Measurements from ENCODE around the gene AFP. TPM values are rescaled to one million over a fixed set of nuclear protein-coding genes. Genes with fewer than 3 reads are reported as not detected.

Gene AFP
- total RNA-seq, 1 donor: 0.90 TPM

DNA sequence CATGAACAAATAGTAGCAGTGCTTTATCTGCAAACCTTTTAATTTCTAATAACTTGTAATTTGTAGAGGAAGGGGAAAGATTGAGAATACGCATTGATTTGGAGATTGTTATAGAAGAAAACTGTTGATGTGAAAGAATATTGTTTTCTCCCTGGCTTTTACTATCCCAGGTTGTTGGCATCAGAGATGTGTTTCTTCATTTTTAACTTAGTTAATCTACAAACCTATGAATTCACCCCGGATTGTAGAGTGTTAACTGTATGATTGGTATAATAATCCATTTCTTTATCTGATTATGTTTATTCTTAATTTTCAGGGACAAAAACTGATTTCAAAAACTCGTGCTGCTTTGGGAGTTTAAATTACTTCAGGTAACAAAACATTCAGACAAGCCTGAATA, 18.9 kb downstream of the AFP start:
- TF ChIP-seq CTCF (IDR thresholded peaks at IDR 0.05; ENCODE audit: insufficient read depth, low read length): no peak
- H3K4me3 ChIP-seq (ENCODE audit: low read depth, low read length): no peak overlapping the region
- no peak for DNase-seq (ENCODE audit: low read depth)

DNA sequence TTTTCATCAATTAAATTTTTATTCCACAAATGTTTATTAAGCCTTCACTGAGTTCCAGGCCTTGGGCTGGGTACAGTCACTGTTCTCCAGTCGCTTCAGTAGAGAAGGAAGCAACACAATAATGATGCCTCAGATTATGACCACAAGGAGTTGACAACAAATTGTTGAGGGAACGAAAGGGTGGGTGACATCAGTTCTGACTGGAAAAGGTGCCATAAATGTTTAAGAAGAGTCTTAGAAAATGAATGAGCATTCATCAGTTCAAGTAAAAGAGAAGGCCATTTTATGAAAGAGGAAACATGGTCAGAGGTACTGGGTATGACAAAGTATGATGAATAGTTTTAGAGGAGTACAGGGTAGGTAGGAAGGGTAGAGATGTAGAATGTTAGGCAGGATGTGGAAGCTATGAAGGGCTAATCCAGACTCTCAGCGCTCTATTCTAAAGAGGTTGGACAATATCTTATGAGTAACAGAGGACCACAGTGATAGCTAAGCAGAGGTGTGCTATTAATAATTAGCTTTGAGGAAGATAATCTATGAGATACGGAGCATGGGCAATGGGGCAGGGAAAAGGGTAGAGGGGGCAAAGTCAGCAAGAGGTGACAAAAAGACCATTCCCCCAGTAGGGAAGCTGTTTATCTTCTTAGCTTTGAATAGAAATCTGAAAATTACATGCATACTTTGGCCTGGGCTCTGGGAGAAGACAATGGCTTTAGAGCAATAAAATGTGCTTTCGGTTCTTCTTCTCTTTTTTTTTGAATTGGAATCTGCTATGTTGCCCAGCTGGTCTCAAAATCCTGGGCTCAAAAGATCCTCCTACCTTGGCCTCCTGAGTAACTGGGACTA, 20.4 kb downstream of the AFP start:
- DNase-seq (ENCODE audit: low read depth): no peak
- no peak for TF ChIP-seq CTCF (IDR thresholded peaks at IDR 0.05; ENCODE audit: insufficient read depth, low read length)
- no peak overlapping the region for H3K4me3 ChIP-seq (ENCODE audit: low read depth, low read length)

DNA sequence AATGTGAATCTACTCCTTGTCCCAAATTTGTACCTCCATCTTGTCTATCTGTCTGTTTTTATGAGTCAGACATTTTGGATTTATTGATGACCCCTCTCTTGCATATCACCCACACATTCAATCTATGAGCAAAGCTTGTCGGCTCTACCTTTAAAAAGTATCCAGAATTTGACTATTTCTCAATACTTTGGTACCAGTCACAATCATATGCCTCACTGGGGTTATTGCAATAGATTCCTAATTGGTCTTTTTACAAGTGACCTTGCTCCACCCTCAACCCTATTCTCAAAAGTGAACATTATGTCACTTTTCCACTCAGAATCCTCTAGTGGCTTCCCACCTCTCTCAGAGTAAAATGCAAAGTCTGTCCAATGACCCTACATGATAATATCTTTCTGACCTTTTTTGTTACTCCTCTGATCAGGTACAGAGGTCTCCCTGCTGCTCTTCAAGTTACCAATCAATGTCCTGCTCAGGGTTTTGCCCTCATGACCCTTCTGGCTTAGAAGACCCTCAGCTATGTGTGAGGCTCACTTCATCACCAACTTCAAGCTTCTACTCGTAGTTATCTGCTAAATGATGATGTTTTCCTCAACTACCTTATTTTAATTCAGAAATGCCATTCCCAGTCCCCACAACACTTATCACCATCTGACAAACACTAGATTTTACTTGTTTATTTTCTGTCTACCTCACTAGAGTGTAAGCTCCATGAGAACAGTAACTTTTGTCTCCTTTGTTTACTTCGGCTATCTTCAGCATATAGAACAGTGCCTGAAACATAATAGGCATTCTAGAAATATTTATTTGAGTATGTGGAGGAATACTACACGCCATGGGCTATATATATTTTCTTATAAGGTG, 22.4 kb downstream of the AFP start:
- no peak for TF ChIP-seq CTCF (IDR thresholded peaks at IDR 0.05; ENCODE audit: insufficient read depth, low read length)
- H3K4me3 ChIP-seq (ENCODE audit: low read depth, low read length): no peak overlapping the region
- DNase-seq (ENCODE audit: low read depth): no peak

- no peak overlapping the region for H3K4me3 ChIP-seq (ENCODE audit: low read depth, low read length)
- DNase-seq (ENCODE audit: low read depth): no peak
- no peak for TF ChIP-seq CTCF (IDR thresholded peaks at IDR 0.05; ENCODE audit: insufficient read depth, low read length)
Observed at GRCh38 chr4:73459048-73459421, 23.0 kb downstream of the AFP start.

DNA sequence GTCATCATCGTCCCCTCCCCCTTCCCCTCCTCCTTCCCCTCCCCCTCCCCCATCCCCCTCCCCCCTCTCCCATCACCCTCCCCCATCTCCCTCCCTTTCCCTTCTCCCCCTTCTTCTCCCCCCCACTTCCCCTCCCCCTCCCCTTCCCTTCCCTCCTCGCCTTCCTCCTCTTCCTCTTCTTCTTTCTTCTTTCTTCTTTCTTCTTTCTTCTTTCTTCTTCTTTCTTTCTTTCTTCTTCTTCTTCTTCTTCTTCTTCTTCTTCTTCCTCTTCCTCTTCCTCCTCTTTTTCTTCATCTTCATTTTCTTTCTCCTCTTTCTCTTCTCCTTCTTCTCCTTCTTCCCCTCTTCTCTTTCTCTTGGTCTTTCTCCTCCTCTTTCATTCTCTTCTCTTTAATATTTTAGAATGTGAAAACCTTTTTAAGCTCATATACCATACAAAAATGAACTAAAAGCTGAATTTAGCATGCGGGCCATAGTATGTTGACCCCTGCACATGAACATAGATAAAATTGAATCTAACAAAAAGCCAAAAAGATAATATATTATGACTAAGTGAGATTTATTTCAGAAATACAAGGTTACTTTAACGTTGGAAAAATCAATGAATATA, 25.0 kb downstream of the AFP start:
- no peak for TF ChIP-seq CTCF (IDR thresholded peaks at IDR 0.05; ENCODE audit: insufficient read depth, low read length)
- no peak overlapping the region for H3K4me3 ChIP-seq (ENCODE audit: low read depth, low read length)
- DNase-seq (ENCODE audit: low read depth): no peak

DNA sequence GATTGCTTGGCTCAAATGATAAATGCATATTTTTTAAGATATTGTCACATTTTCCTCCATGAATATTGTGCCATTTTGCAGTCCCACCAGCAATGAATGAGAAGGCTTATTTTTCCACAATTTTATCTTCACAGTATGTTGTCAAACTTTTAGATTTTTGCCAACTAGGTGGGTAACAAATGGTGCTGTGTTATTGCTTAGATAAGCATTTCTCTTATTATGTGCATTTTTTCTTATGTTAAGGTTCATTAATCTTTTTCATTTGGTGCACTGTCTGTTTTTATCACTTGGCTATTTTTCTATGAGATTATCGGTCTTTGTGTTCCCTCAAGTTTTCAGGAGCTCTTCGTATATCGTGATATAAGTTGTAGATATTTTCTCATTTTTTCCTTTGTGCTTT, 32.1 kb downstream of the AFP start:
- TF ChIP-seq CTCF (IDR thresholded peaks at IDR 0.05; ENCODE audit: insufficient read depth, low read length): no peak
- no peak overlapping the region for H3K4me3 ChIP-seq (ENCODE audit: low read depth, low read length)
- DNase-seq (ENCODE audit: low read depth): no peak
